ENCODE measurements around the gene SMAD7.
A peak's percentile ranks its signal among the peaks of the same experiment; 100 is the strongest.

The SMAD7 gene

DNA sequence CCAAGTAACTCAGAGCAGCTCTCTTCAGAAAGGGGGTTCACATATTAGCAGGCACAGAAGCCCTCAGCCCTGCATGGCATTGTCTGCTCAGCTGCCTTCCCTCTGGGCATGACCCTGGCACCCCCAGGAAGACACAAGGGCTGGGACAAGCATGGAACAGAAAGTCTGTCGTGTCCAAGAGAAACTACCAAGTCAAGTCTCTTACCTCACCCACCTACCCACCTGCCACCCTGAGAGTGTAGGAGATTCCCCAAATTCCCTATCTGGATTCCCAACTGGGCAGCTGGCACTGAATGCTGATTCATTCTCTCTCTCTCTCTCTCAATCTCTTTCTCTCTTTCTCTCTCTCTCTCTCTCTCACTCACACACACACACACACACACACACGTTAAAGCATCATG, 21.6 kb downstream of the SMAD7 start:
- DNase-seq: no peak

GRCh38 chr18:48928787-48929186, 22.0 kb downstream of the SMAD7 start:
- DNase-seq: no peak

- no peak for DNase-seq
Observed at GRCh38 chr18:48927286-48928080, 23.3 kb downstream of the SMAD7 start.

GRCh38 chr18:48926420-48926857, 24.3 kb downstream of the SMAD7 start:
- DNase-seq: no peak

GRCh38 chr18:48925491-48925780, 25.3 kb downstream of the SMAD7 start:
- DNase-seq: no peak

- peak; percentile 70 for DNase-seq
Observed at GRCh38 chr18:48924630-48925490, 25.9 kb downstream of the SMAD7 start.

DNA sequence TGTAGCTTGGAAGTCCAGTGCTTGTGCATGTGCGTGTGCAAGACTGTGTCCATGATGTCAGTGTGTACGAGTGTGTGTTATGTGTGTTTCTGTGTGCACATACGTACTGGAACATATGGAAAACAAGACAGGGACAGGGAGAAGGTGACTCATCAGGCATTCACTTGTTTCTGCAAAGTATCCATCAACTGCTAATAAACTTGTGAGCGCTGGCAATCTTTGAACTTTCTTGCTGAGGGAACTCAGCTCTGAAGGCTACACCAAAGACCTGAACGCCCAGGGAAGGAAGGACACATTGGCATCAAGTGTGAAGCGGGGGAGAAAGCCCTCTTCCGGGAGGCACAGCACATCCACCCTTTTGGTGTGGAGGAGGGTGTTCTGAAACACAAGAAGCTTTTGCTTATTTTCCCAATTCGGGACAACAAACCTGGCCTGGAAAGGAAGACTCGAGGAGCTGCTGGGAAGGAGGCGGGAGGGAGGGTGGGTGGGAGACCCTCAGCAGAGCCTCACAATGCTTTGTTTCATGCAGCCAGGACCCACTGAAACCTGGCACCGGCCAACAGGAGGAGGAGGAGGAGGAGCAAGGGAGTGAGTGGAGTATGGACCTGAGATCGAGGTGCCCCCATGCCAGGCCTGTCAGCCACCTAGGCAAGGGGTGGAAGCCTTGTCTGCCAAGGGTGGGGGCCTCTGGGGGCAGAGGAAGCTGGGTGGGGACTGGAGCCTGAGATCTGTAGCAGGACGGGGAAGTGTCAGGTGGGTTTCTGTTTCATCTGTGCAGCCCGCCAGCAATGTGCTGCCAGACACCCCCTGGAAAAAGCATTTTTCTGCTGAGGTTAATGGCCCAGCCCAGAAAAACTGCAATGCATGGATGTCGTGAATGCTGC, 26.8 kb downstream of the SMAD7 start:
- no peak for DNase-seq

- peak; percentile 83 for DNase-seq
Observed at GRCh38 chr18:48922801-48923730, 27.7 kb downstream of the SMAD7 start.

- DNase-seq: no peak
Observed at GRCh38 chr18:48922226-48922800, 28.5 kb downstream of the SMAD7 start.

DNA sequence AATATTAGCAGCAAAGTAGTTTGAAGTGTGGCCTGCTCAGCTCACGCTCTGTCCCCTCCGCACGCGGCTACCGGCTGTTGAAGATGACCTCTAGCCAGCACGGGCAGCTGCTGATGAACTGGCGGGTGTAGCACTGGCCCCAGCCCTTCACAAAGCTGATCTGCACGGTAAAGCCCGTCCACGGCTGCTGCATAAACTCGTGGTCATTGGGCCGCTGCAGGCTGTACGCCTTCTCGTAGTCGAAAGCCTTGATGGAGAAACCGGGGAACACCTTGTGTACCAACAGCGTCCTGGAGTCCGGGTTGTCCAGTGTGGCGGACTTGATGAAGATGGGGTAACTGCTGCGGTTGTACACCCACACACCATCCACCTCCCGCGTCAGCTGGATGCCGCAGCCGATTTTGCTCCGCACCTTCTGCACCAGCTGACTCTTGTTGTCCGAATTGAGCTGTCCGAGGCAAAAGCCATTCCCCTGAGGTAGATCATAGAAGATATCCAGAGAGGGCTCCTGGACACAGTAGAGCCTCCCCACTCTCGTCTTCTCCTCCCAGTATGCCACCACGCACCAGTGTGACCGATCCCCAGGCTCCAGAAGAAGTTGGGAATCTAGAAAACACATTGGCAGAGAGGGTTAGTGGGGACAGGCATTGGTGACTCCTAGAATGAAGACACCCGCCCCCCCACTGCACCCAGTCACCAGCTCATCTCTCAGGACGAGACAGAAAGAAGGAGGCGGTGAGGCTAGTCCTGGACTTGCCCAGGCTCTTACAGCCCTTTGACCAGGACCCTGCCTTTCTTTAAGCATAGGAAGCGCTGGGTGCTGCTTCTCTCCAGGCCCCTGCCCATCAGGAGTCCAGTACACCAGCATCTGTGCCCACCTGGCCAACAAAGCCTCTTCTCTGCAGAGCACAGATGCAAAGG, 29.2 kb downstream of the SMAD7 start:
- DNase-seq: no peak

DNA sequence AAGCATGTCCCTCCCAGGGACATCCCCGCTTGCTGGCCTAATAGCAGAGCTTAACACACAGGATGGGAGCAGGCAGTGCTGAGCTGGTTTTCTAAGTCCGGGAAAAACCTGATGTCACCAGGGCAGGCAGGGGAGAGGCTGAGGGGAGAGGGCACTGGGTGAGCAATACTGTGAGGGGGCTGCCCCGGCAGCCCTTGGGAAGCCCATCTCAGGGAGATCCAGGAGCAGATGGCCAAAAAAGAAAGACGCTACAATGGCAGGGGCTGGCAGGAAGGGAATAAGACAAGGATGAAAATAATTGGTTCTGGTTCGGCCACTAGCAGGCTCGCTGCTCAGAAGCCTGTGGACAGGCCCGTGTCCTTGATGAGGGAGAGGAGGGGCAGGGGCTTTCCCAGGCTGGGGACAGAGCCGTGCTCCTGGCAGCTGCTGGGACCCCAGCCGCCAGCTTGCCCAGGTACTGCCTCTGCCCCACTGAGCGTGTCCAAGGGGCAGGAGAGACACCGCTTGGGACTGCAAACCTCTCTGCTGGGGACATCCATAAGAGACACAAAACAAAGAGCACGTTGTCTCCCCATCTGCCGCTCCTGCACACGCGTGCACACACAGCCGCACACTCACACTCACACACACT, 30.2 kb downstream of the SMAD7 start:
- DNase-seq: no peak

GRCh38 chr18:48919547-48919946, 31.2 kb downstream of the SMAD7 start:
- DNase-seq: no peak

GRCh38 chr18:48918660-48919456, 31.9 kb downstream of the SMAD7 start:
- no peak for DNase-seq

- DNase-seq: no peak
Observed at GRCh38 chr18:48917579-48918517, 32.9 kb downstream of the SMAD7 start.

DNA sequence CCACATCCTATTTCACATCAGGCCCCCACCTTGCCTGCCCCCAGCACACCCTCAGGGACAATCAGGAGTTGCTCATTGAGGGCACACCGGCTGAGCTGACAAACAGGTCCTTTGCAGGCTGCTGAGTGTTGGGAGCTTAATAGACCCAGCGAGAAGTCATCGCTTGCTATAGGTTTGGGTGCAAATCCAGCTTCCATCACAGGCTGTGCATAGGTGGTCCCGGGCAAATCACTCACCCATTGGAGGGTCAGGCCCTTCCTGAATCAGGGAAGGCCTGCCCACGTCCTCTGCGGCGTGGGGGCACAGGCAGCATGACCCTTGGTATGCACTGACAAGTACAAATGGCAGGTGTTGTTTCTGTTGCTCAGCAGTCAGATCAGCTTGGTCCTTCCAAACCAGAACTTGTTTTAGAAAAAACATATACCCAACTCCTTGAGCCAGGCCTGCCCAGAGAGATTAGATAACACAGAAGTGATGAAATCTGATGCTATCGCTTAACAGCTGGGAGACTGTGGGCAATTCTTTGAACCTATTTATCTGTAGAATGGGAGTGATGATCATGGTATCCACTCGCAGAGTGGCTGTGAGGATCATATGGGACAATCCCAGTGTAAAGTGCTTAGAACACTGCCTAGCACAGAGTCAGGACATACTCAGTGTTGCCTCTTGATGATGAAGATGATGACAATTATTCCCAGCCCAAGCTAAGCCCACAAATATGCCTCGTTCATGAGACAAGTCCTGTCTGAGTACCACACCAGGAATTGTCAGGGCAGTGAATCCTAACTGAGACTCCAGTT, 34.9 kb downstream of the SMAD7 start:
- peak; percentile 50 for DNase-seq

DNA sequence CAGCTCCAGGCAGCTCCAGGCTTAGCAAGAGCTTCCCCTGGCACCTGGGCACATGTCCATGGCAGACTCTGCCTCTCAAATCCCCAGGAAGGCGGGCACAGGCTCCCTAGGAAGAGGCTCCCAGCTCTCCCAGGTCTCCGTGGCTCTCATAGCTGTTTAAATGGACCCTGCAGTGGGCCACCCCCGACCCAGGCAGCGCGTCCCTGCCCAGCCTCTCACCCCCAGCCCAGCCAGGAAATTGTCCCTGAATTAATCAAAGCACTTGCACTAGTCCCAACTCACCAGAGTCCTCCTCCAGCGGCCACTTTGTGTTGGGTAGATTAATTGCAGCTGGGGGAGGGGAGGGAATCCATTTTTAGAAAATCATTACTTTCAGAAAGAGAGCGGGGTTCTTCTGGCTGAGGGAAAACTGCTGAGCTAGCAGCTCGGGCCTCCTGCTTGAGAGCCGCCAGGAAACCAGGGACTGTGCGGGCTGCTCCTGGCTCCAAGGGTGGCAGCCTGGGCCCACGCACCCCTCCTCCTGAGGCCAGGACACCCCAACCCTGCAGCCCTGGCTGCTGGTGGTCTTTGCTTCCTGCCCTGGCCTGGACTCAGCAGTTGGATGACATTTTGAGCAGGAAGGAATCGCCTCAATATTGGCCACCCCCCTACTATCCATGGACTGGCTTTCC, 36.0 kb downstream of the SMAD7 start:
- no peak for DNase-seq

- no peak for DNase-seq
Observed at GRCh38 chr18:48913775-48914174, 37.0 kb downstream of the SMAD7 start.
